Activated T-cell treated with anti-CD3 and anti-CD28 coated beads, Interleukin-2, amount 50 U/mL, for 4 hours (primary cell): ENCODE results near the gene OR4D11. TPM values are rescaled to one million over a fixed set of nuclear protein-coding genes. Genes with fewer than 3 reads are reported as not detected.
"Not testable (repeated sequence)": the region's sequence is repeated elsewhere in the genome, so short reads cannot be mapped to it uniquely, and the experiment has no call there.

Source experiments
- ATAC-seq, 2 donors: fragments of 200-7000 bp; cut with Tn5 transposase; one replicate each; pipeline ENCODE4 v1.10.0; 2021
- DNase-seq: peaks from one replicate; pipeline ENCODE4 v3.0.0-alpha.2; 2020
- H3K27me3 Mint-ChIP-seq: one replicate; pipeline ENCODE4 v1.8.0; 2021; ENCODE audit warnings: low read depth, mixed read lengths
- H3K36me3 Mint-ChIP-seq: one replicate; pipeline ENCODE4 v1.8.0; 2022; ENCODE audit warnings: mixed read lengths; ENCODE audit not compliant: insufficient read depth
- H3K4me1 Mint-ChIP-seq: one replicate; pipeline ENCODE4 v1.8.0; 2021; ENCODE audit warnings: low read depth, mixed read lengths
- H3K4me3 Mint-ChIP-seq: one replicate; pipeline ENCODE4 v1.8.0; 2021; ENCODE audit warnings: mild to moderate bottlenecking, moderate library complexity, mixed read lengths
- H3K9me3 Mint-ChIP-seq: one replicate; pipeline ENCODE4 v1.8.0; 2021; ENCODE audit warnings: mixed read lengths
- total RNA-seq, 3 donors: library from RNA; stranded (reverse); gene quantifications; one replicate each; pipeline ENCODE4 v1.2.1, GENCODE V29; 2021

Gene OR4D11
- total RNA-seq, 3 donors from 2014 or later, result not detected

GRCh38 chr11:59532620-59533019, 29.2 kb downstream of the OR4D11 start:
- DNase-seq, result no peak
- peaks cover 8% of the 10 kb centered on the region for H3K4me1 Mint-ChIP-seq
- no peaks in the 10 kb centered on the region for H3K36me3 Mint-ChIP-seq
- H3K4me3 Mint-ChIP-seq, result no peak overlapping the region
- no peaks in the 10 kb centered on the region for H3K9me3 Mint-ChIP-seq
- no peak for ATAC-seq
- peaks cover 7% of the 10 kb centered on the region for H3K27me3 Mint-ChIP-seq

- Mint-ChIP-seq H3K36me3 (no peaks in the 10 kb centered on the region), H3K9me3 (no peaks in the 10 kb centered on the region), H3K27me3 (peaks cover 7% of the 10 kb centered on the region), H3K4me3 (no peak overlapping the region), H3K4me1 (peaks cover 9% of the 10 kb centered on the region)
- DNase-seq, result no peak
- no peak for ATAC-seq
Measured at GRCh38 chr11:59534676-59535075, 31.3 kb downstream of the OR4D11 start.

GRCh38 chr11:59542142-59542810, 38.9 kb downstream of the OR4D11 start:
- no peaks in the 10 kb centered on the region for H3K27me3 Mint-ChIP-seq
- peaks cover 3% of the 10 kb centered on the region for H3K4me1 Mint-ChIP-seq
- no peak overlapping the region for H3K4me3 Mint-ChIP-seq
- no peak for DNase-seq
- no peak for ATAC-seq
- H3K36me3 Mint-ChIP-seq, result no peaks in the 10 kb centered on the region
- H3K9me3 Mint-ChIP-seq, result no peaks in the 10 kb centered on the region

- H3K36me3 Mint-ChIP-seq, DNase-seq, ATAC-seq, H3K4me1 Mint-ChIP-seq, H3K4me3 Mint-ChIP-seq, H3K9me3 Mint-ChIP-seq, H3K27me3 Mint-ChIP-seq: not testable (repeated sequence)
Measured at GRCh38 chr11:59543713-59544112, 40.3 kb downstream of the OR4D11 start.

GRCh38 chr11:59544869-59545178, 41.4 kb downstream of the OR4D11 start:
- Mint-ChIP-seq H3K27me3 (no peaks in the 10 kb centered on the region), H3K4me1 (peaks cover 6% of the 10 kb centered on the region), H3K36me3 (no peaks in the 10 kb centered on the region), H3K9me3 (no peaks in the 10 kb centered on the region), H3K4me3 (no peak overlapping the region)
- DNase-seq (no peak), ATAC-seq (no peak)

GRCh38 chr11:59545179-59546020, 42.0 kb downstream of the OR4D11 start:
- peaks cover 6% of the 10 kb centered on the region for H3K4me1 Mint-ChIP-seq
- H3K9me3 Mint-ChIP-seq, result no peaks in the 10 kb centered on the region
- H3K4me3 Mint-ChIP-seq, result no peak overlapping the region
- no peaks in the 10 kb centered on the region for H3K36me3 Mint-ChIP-seq
- ATAC-seq, result no peak
- DNase-seq, result no peak
- H3K27me3 Mint-ChIP-seq, result no peaks in the 10 kb centered on the region

GRCh38 chr11:59547605-59548308, 44.4 kb downstream of the OR4D11 start:
- not testable (repeated sequence) for H3K4me3 Mint-ChIP-seq, H3K9me3 Mint-ChIP-seq, DNase-seq, H3K27me3 Mint-ChIP-seq, H3K36me3 Mint-ChIP-seq, ATAC-seq
- peaks cover 18% of the 10 kb centered on the region for H3K4me1 Mint-ChIP-seq

GRCh38 chr11:59548309-59548656, 44.9 kb downstream of the OR4D11 start:
- no peak for ATAC-seq
- no peak for DNase-seq
- no peak overlapping the region for H3K4me3 Mint-ChIP-seq
- peaks cover 19% of the 10 kb centered on the region for H3K4me1 Mint-ChIP-seq
- H3K27me3 Mint-ChIP-seq, result peaks cover 5% of the 10 kb centered on the region
- H3K36me3 Mint-ChIP-seq, result no peaks in the 10 kb centered on the region
- H3K9me3 Mint-ChIP-seq, result no peaks in the 10 kb centered on the region

GRCh38 chr11:59550368-59550841, 47.0 kb downstream of the OR4D11 start:
- peak; percentile 83 for DNase-seq
- Mint-ChIP-seq H3K27me3 (peaks cover 5% of the 10 kb centered on the region), H3K9me3 (no peaks in the 10 kb centered on the region), H3K36me3 (no peaks in the 10 kb centered on the region), H3K4me3 (peak overlapping the region; percentile 87), H3K4me1 (peaks cover 21% of the 10 kb centered on the region)
- ATAC-seq, result peak; percentile 94 to 95

GRCh38 chr11:59550842-59551658, 47.7 kb downstream of the OR4D11 start:
- ATAC-seq (peak; percentile 59 to 64), DNase-seq (peak; percentile 79)
- Mint-ChIP-seq H3K9me3 (no peaks in the 10 kb centered on the region), H3K4me1 (peaks cover 28% of the 10 kb centered on the region), H3K36me3 (no peaks in the 10 kb centered on the region), H3K27me3 (peaks cover 5% of the 10 kb centered on the region), H3K4me3 (peak overlapping the region; percentile 87)

- no peak for ATAC-seq
- Mint-ChIP-seq H3K36me3 (no peaks in the 10 kb centered on the region), H3K27me3 (peaks cover 5% of the 10 kb centered on the region), H3K4me3 (peak overlapping the region; percentile 87), H3K4me1 (peaks cover 34% of the 10 kb centered on the region), H3K9me3 (no peaks in the 10 kb centered on the region)
- DNase-seq, result no peak
Measured at GRCh38 chr11:59551659-59552521, 48.5 kb downstream of the OR4D11 start.

- peak overlapping the region; percentile 67 for H3K4me3 Mint-ChIP-seq
- no peak for ATAC-seq
- DNase-seq, result no peak
- H3K36me3 Mint-ChIP-seq, result no peaks in the 10 kb centered on the region
- peaks cover 5% of the 10 kb centered on the region for H3K27me3 Mint-ChIP-seq
- no peaks in the 10 kb centered on the region for H3K9me3 Mint-ChIP-seq
- H3K4me1 Mint-ChIP-seq, result peaks cover 40% of the 10 kb centered on the region
Measured at GRCh38 chr11:59552844-59553243, 49.5 kb downstream of the OR4D11 start.

- H3K4me3 Mint-ChIP-seq, result no peak overlapping the region
- H3K36me3 Mint-ChIP-seq, result no peaks in the 10 kb centered on the region
Measured at GRCh38 chr11:59553323-59553722, 49.9 kb downstream of the OR4D11 start.

More at GRCh38 chr11:59553323-59553722, 49.9 kb downstream of the OR4D11 start:
- DNase-seq (no peak), ATAC-seq (no peak)
- H3K4me1 Mint-ChIP-seq, result peaks cover 41% of the 10 kb centered on the region
- no peaks in the 10 kb centered on the region for H3K9me3 Mint-ChIP-seq
- peaks cover 5% of the 10 kb centered on the region for H3K27me3 Mint-ChIP-seq
